ENCODE results near the gene SYNJ2.
A peak's percentile ranks its signal among the peaks of the same experiment; 100 is the strongest.

The SYNJ2 gene

GRCh38 chr6:158011980-158012566, 30.4 kb downstream of the SYNJ2 start:
- DNase-seq (ENCODE audit: extremely low read depth in 1 of 2, low read depth in 1 of 2) = no peak

- no peak for DNase-seq (ENCODE audit: extremely low read depth in 1 of 2, low read depth in 1 of 2)
Observed at GRCh38 chr6:158013904-158014504, 32.3 kb downstream of the SYNJ2 start.

- DNase-seq (ENCODE audit: extremely low read depth in 1 of 2, low read depth in 1 of 2) = no peak
Observed at GRCh38 chr6:158014505-158015187, 33.0 kb downstream of the SYNJ2 start.

- no peak for DNase-seq (ENCODE audit: extremely low read depth in 1 of 2, low read depth in 1 of 2)
Observed at GRCh38 chr6:158015188-158015506, 33.5 kb downstream of the SYNJ2 start.

- DNase-seq (ENCODE audit: extremely low read depth in 1 of 2, low read depth in 1 of 2) = no peak
Observed at GRCh38 chr6:158016571-158017383, 35.1 kb downstream of the SYNJ2 start.

- DNase-seq (ENCODE audit: extremely low read depth in 1 of 2, low read depth in 1 of 2) = no peak
Observed at GRCh38 chr6:158017621-158018040, 36.0 kb downstream of the SYNJ2 start.

GRCh38 chr6:158018041-158018771, 36.5 kb downstream of the SYNJ2 start:
- DNase-seq (ENCODE audit: extremely low read depth in 1 of 2, low read depth in 1 of 2) = no peak

- DNase-seq (ENCODE audit: extremely low read depth in 1 of 2, low read depth in 1 of 2) = no peak
Observed at GRCh38 chr6:158018851-158019361, 37.2 kb downstream of the SYNJ2 start.

- DNase-seq (ENCODE audit: extremely low read depth in 1 of 2, low read depth in 1 of 2) = no peak
Observed at GRCh38 chr6:158019416-158019815, 37.8 kb downstream of the SYNJ2 start.

- no peak for DNase-seq (ENCODE audit: extremely low read depth in 1 of 2, low read depth in 1 of 2)
Observed at GRCh38 chr6:158020272-158020711, 38.6 kb downstream of the SYNJ2 start.

GRCh38 chr6:158020811-158021210, 39.1 kb downstream of the SYNJ2 start:
- no peak for DNase-seq (ENCODE audit: extremely low read depth in 1 of 2, low read depth in 1 of 2)

- DNase-seq (ENCODE audit: extremely low read depth in 1 of 2, low read depth in 1 of 2) = no peak
Observed at GRCh38 chr6:158021376-158021775, 39.7 kb downstream of the SYNJ2 start.

GRCh38 chr6:158021814-158022748, 40.4 kb downstream of the SYNJ2 start:
- DNase-seq (ENCODE audit: extremely low read depth in 1 of 2, low read depth in 1 of 2) = no peak

- no peak for DNase-seq (ENCODE audit: extremely low read depth in 1 of 2, low read depth in 1 of 2)
Observed at GRCh38 chr6:158022749-158023596, 41.3 kb downstream of the SYNJ2 start.

GRCh38 chr6:158023597-158023939, 41.9 kb downstream of the SYNJ2 start:
- no peak for DNase-seq (ENCODE audit: extremely low read depth in 1 of 2, low read depth in 1 of 2)

GRCh38 chr6:158024566-158025297, 43.1 kb downstream of the SYNJ2 start:
- no peak for DNase-seq (ENCODE audit: extremely low read depth in 1 of 2, low read depth in 1 of 2)

- peak; percentile 61 to 69 for DNase-seq (ENCODE audit: extremely low read depth in 1 of 2, low read depth in 1 of 2)
Observed at GRCh38 chr6:158026054-158026900, 44.6 kb downstream of the SYNJ2 start.
